Cardiac muscle cell (in vitro differentiated cells and primary cell): Measurements from ENCODE around the gene SNTA1. TPM values are rescaled to one million over a fixed set of nuclear protein-coding genes. Genes with fewer than 3 reads are reported as not detected.

Source experiments
- DNase-seq, 2 donors: peaks; one replicate each; pipeline versions ENCODE4 v3.0.0 to v3.0.0-alpha.2; 2010 to 2017; ENCODE audit warnings: low read depth in 1 of 2, low spot score in 1 of 2
- H3K27ac ChIP-seq: fragments of 200-600 bp; sonication (generic); 2 replicates; pipeline ENCODE4 v1.5.1; 2016
- H3K27me3 ChIP-seq: fragments of 200-600 bp; sonication (generic); 2 replicates; pipeline ENCODE4 v1.6.0; 2016; ENCODE audit warnings: control low read depth
- H3K36me3 ChIP-seq: fragments of 200-600 bp; sonication (generic); 2 replicates; pipeline ENCODE4 v1.5.1; 2016; ENCODE audit warnings: control low read depth
- H3K4me1 ChIP-seq: fragments of 200-600 bp; sonication (generic); 2 replicates; pipeline ENCODE4 v1.8.1; 2017; ENCODE audit warnings: low read depth, mild to moderate bottlenecking, mixed run types
- H3K4me3 ChIP-seq: fragments of 200-600 bp; sonication (generic); 2 replicates; pipeline ENCODE4 v1.5.1; 2016; ENCODE audit warnings: mild to moderate bottlenecking
- H3K9me3 ChIP-seq: fragments of 200-600 bp; sonication (generic); 2 replicates; pipeline ENCODE4 v1.5.1; 2017; ENCODE audit warnings: low read depth, mild to moderate bottlenecking, control low read depth
- CTCF ChIP-seq: IDR thresholded peaks from 2 replicates; pipeline ENCODE4 v1.5.1; 2012; ENCODE audit warnings: low read depth, mild to moderate bottlenecking, low read length
- polyA plus RNA-seq: library from polyadenylated mRNA; unstranded; fragments of >200 nt; fragmentation: Nextera tagmentation; extraction: Ambion mirVana; gene quantifications from 2 replicates; pipeline ENCODE4 v1.2.1, GENCODE V29; 2016
- total RNA-seq: library from RNA; depleted of rRNA; stranded (reverse); fragments of >200 nt; gene quantifications from 2 replicates; pipeline ENCODE4 v1.2.3, GENCODE V29; 2016

The SNTA1 gene
- total and polyA plus RNA-seq, 2 experiments from 2014 or later: 329 to 409 TPM

DNA sequence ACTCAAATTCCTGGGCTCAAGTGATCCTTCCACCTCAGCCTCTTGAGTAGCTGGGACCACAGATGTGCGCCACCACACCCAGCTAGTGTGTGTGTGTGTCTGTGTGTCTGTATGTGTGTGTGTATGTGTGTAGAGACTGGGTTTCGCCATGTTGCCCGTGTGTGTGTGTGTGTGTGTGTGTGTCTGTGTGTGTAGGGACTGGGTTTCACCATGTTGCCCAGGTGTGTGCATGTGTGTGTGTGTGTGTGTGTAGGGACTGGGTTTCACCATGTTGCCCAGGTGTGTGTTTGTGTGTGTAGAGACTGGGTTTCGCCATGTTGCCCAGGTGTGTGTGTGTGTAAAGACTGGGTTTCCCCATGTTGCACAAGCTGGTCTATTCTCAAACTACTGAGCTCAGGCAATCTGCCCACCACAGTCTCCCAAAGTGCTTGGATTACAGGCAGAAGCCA, 70.5 kb downstream of the SNTA1 start:
- peaks cover 30% of the 10 kb centered on the region for H3K36me3 ChIP-seq
- no peak overlapping the region for H3K4me3 ChIP-seq
- peak in 1 of 2 donors; percentile 3 for DNase-seq
- H3K27ac ChIP-seq: no peak overlapping the region
- no peaks in the 10 kb centered on the region for H3K27me3 ChIP-seq
- no peaks in the 10 kb centered on the region for H3K4me1 ChIP-seq
- no peak for TF ChIP-seq CTCF
- no peaks in the 10 kb centered on the region for H3K9me3 ChIP-seq

DNA sequence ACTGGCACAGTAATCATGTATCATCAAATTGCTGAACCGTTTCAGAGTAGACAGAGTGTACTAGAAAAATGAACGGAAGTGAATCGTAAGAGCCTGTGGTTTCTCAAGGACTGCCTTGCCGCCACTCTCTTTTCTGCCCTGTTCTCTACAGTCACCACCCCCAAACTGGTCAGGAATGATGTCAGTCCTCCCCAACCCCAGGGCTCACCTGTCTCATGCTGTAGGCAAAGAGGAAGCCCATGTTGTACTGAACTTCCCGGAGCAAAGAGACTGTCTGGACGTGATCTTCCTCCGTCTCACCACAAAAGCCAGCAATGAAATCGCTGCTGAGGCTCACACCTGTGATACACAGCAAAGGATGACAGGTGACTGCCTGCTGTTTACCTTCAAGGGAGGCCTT, 73.3 kb downstream of the SNTA1 start:
- Histone ChIP-seq H3K4me1 (no peaks in the 10 kb centered on the region), H3K36me3 (peaks cover 49% of the 10 kb centered on the region), H3K27ac (no peak overlapping the region), H3K4me3 (no peak overlapping the region), H3K9me3 (no peaks in the 10 kb centered on the region), H3K27me3 (no peaks in the 10 kb centered on the region)
- DNase-seq: no peak
- TF ChIP-seq CTCF: no peak

DNA sequence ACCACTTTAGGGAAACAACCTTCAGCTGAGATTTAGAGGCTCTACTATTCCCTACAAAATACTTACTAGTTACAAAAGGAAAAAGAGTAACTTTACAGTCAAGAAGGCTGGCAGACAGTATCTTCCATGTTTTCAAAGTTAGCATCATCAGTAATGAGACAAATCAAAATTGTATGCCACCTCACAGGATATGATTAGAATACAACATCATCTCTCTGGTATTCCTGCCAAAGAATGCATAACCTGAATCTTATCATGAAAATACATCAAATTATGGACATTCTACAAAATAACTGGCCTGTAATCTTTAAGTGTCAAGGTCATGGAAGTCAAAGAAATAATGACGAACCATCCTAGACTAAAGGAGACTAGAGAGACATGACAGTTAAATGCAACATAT, 80.7 kb downstream of the SNTA1 start:
- Histone ChIP-seq H3K9me3 (no peaks in the 10 kb centered on the region), H3K27ac (no peak overlapping the region), H3K36me3 (peaks cover 50% of the 10 kb centered on the region), H3K27me3 (no peaks in the 10 kb centered on the region), H3K4me1 (no peaks in the 10 kb centered on the region), H3K4me3 (no peak overlapping the region)
- TF ChIP-seq CTCF: no peak
- DNase-seq: no peak

GRCh38 chr20:33359399-33360261, 83.9 kb downstream of the SNTA1 start:
- H3K27ac ChIP-seq: peak overlapping the region; percentile 52
- no peaks in the 10 kb centered on the region for H3K4me1 ChIP-seq
- H3K36me3 ChIP-seq: peaks cover 32% of the 10 kb centered on the region
- no peak overlapping the region for H3K4me3 ChIP-seq
- H3K9me3 ChIP-seq: no peaks in the 10 kb centered on the region
- no peaks in the 10 kb centered on the region for H3K27me3 ChIP-seq
- DNase-seq: peak in 1 of 2 donors; percentile 13
- TF ChIP-seq CTCF: no peak

Other genes starting within 250 kb of the SNTA1 start
- not detected in 2 replicates for gene BPIFA3, start 226.4 kb downstream of the SNTA1 start, total RNA-seq
- gene BPIFA3, start 226.4 kb downstream of the SNTA1 start, polyA plus RNA-seq: not detected in 2 replicates
- gene BPIFA1, start 207.8 kb downstream of the SNTA1 start, total RNA-seq: not detected in 2 replicates
- gene BPIFA1, start 207.8 kb downstream of the SNTA1 start, polyA plus RNA-seq: not detected in 2 replicates
- not detected in 2 replicates for gene BPIFB1, start 160.5 kb downstream of the SNTA1 start, total RNA-seq
- gene BPIFB1, start 160.5 kb downstream of the SNTA1 start, polyA plus RNA-seq: not detected in 2 replicates
- 24.1 and 37.9 TPM in 2 replicates for gene CDK5RAP1, start 42.2 kb downstream of the SNTA1 start, total RNA-seq
- 47.8 and 52.3 TPM in 2 replicates for gene CDK5RAP1, start 42.2 kb downstream of the SNTA1 start, polyA plus RNA-seq
- gene CBFA2T2, start 46.3 kb upstream of the SNTA1 start, total RNA-seq: 28.1 and 53.1 TPM in 2 replicates
- 36.7 and 57.0 TPM in 2 replicates for gene CBFA2T2, start 46.3 kb upstream of the SNTA1 start, polyA plus RNA-seq
- gene C20orf144, start 218.6 kb upstream of the SNTA1 start, total RNA-seq: 0.21 TPM in 1 of 2 replicates, not detected in the other
- gene C20orf144, start 218.6 kb upstream of the SNTA1 start, polyA plus RNA-seq: 1.4 and 1.9 TPM in 2 replicates
- gene ACTL10, start 223.2 kb upstream of the SNTA1 start, total RNA-seq: 1.1 and 1.5 TPM in 2 replicates
- 1.3 and 2.2 TPM in 2 replicates for gene ACTL10, start 223.2 kb upstream of the SNTA1 start, polyA plus RNA-seq
- 185 and 187 TPM in 2 replicates for gene NECAB3, start 230.7 kb upstream of the SNTA1 start, total RNA-seq
- gene NECAB3, start 230.7 kb upstream of the SNTA1 start, polyA plus RNA-seq: 93.1 and 98.5 TPM in 2 replicates
- 21.2 and 34.6 TPM in 2 replicates for gene E2F1, start 242.6 kb upstream of the SNTA1 start, total RNA-seq
- 26.7 and 61.4 TPM in 2 replicates for gene E2F1, start 242.6 kb upstream of the SNTA1 start, polyA plus RNA-seq